ENCODE data around the gene WIPF3.
A peak's percentile ranks its signal among the peaks of the same experiment; 100 is the strongest.

Gene WIPF3

DNA sequence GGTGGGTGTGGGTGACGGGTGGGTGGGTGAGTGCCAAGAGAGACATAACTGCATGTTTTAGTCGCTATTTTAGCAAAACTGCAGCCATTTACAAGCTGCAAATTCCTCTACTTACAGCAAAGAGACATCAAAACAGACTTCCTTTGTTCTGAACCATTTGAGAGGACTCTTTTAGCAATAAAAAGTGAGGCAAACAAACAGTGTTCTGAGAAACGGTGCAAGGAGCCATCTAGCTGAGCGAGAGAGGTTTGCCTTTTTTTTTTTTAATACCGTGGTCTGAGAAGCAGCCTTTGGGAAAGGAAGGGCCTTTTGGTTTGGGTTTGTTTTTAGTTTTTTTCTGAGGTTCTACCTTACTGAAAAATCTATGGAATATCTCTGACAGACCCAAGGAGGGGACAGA, 120.4 kb downstream of the WIPF3 start:
- H3K79me2 ChIP-seq (ENCODE audit: control insufficient read depth, insufficient read depth, low read length, poor library complexity), result no peaks in the 10 kb centered on the region
- H3K14ac ChIP-seq (ENCODE audit: low read length), result no peak overlapping the region
- no peak overlapping the region for H4K12ac ChIP-seq (ENCODE audit: low read depth, low read length)
- peaks cover 37 to 49% of the 10 kb centered on the region in 2 experiments for H3K36me3 ChIP-seq (ENCODE audit: control insufficient read depth in 1 of 2, insufficient read depth in 2 of 2, low read length in 2 of 2)
- H2BK120ac ChIP-seq (ENCODE audit: insufficient read depth, low read length, poor library complexity), result no peak overlapping the region
- WGBS (ENCODE audit: extremely low coverage, insufficient coverage, insufficient read length), result no CpG with 5 or more reads among the region's 5 CpGs
- no peak overlapping the region for H2BK5ac ChIP-seq (ENCODE audit: low read depth, low read length, poor library complexity)
- no peak overlapping the region for H2AFZ ChIP-seq (ENCODE audit: insufficient read depth, low read length, poor library complexity)
- no peak overlapping the region for H4K91ac ChIP-seq (ENCODE audit: low read depth, low read length)
- H3K4me1 ChIP-seq (ENCODE audit: control insufficient read depth in 1 of 2, insufficient read depth in 2 of 2, low read length in 2 of 2), result peaks cover 0 to 3% of the 10 kb centered on the region in 2 experiments
- no peak overlapping the region for H4K8ac ChIP-seq (ENCODE audit: low read depth, low read length)
- no peak for DNase-seq
- no peak overlapping the region for H3K18ac ChIP-seq (ENCODE audit: low read length)
- H3K27me3 ChIP-seq (ENCODE audit: insufficient read depth, low read length), result no peaks in the 10 kb centered on the region
- H3K9ac ChIP-seq (ENCODE audit: low read length), result no peak overlapping the region
- no peak overlapping the region for H3K23ac ChIP-seq (ENCODE audit: low read length)
- H3K27ac ChIP-seq (ENCODE audit: low read depth, low read length), result no peak overlapping the region
- no peak overlapping the region for H3K4me2 ChIP-seq (ENCODE audit: low read length)
- H3K4me3 ChIP-seq (ENCODE audit: low read depth, low read length), result no peak overlapping the region
- H2BK12ac ChIP-seq (ENCODE audit: low read length), result no peak overlapping the region
- H2AK5ac ChIP-seq (ENCODE audit: low read length), result no peak overlapping the region
- no peak overlapping the region for H3K4ac ChIP-seq (ENCODE audit: low read depth, low read length)
- no peaks in the 10 kb centered on the region for H3K79me1 ChIP-seq (ENCODE audit: low read length)
- H3K9me3 ChIP-seq (ENCODE audit: insufficient read depth, low read depth, low read length), result no peaks in the 10 kb centered on the region

DNA sequence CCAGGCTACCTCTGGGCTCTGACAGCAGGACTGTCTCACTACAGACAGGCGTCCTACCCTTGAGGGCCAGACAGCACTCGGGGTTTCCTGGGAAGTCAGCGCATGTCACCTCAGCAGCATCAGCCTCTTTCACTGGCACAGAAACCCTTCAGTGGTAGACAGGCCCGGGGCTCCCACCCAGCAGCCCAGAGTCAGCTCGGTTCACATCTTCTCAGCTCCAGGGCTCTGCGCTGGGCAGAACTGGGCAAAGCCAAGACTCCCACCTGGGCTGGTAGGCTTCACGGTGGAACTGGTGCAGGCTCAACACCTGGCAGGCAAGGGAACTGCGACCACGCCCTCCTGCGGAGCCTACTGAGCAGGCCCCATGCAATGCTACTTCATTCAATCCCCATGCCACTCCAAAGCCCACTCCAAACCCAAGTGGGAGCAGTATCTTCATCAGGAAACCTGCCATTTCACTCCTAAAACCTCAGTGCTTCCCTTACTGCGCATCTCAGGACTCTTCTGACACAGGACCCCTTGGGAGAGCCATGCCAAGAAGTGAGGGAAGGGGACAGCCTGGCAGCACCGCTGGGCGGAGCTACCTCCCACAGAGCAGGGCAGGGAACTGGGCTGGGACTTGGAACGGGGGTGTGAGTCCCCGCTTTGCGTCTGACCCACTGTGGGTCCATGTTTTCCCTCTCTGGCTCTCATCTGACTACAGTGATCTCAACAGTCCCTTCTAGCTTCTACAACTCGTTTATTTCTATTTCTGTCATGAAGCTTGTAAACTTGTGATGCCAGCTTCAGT, 122.9 kb downstream of the WIPF3 start:
- Histone ChIP-seq H3K23ac (ENCODE audit: low read length) (no peak overlapping the region), H4K12ac (ENCODE audit: low read depth, low read length) (no peak overlapping the region), H3K18ac (ENCODE audit: low read length) (no peak overlapping the region), H4K91ac (ENCODE audit: low read depth, low read length) (no peak overlapping the region), H3K4me3 (ENCODE audit: low read depth, low read length) (no peak overlapping the region), H3K36me3 (ENCODE audit: control insufficient read depth in 1 of 2, insufficient read depth in 2 of 2, low read length in 2 of 2) (peaks cover 26 to 32% of the 10 kb centered on the region in 2 experiments), H2BK12ac (ENCODE audit: low read length) (no peak overlapping the region), H2BK120ac (ENCODE audit: insufficient read depth, low read length, poor library complexity) (no peak overlapping the region), H3K79me1 (ENCODE audit: low read length) (no peaks in the 10 kb centered on the region), H3K27ac (ENCODE audit: low read depth, low read length) (no peak overlapping the region), H3K4me2 (ENCODE audit: low read length) (no peak overlapping the region), H2BK5ac (ENCODE audit: low read depth, low read length, poor library complexity) (no peak overlapping the region), H2AK5ac (ENCODE audit: low read length) (no peak overlapping the region), H2AFZ (ENCODE audit: insufficient read depth, low read length, poor library complexity) (no peak overlapping the region), H3K27me3 (ENCODE audit: insufficient read depth, low read length) (no peaks in the 10 kb centered on the region), H3K4me1 (ENCODE audit: control insufficient read depth in 1 of 2, insufficient read depth in 2 of 2, low read length in 2 of 2) (peaks cover 0 to 3% of the 10 kb centered on the region in 2 experiments), H3K14ac (ENCODE audit: low read length) (no peak overlapping the region), H3K9ac (ENCODE audit: low read length) (no peak overlapping the region), H3K79me2 (ENCODE audit: control insufficient read depth, insufficient read depth, low read length, poor library complexity) (no peaks in the 10 kb centered on the region), H4K8ac (ENCODE audit: low read depth, low read length) (no peak overlapping the region), H3K9me3 (ENCODE audit: insufficient read depth, low read depth, low read length) (no peaks in the 10 kb centered on the region), H3K4ac (ENCODE audit: low read depth, low read length) (no peak overlapping the region)
- DNase-seq, result no peak
- WGBS (ENCODE audit: extremely low coverage, insufficient coverage, insufficient read length), result no CpG with 5 or more reads among the region's 17 CpGs

- H3K4me3 ChIP-seq (ENCODE audit: low read depth, low read length), result no peak overlapping the region
- H3K4me2 ChIP-seq (ENCODE audit: low read length), result no peak overlapping the region
- no peak overlapping the region for H3K18ac ChIP-seq (ENCODE audit: low read length)
- no peak overlapping the region for H2BK120ac ChIP-seq (ENCODE audit: insufficient read depth, low read length, poor library complexity)
- H2AK5ac ChIP-seq (ENCODE audit: low read length), result no peak overlapping the region
- H3K4me1 ChIP-seq (ENCODE audit: control insufficient read depth in 1 of 2, insufficient read depth in 2 of 2, low read length in 2 of 2), result no peaks in the 10 kb centered on the region
- no peak overlapping the region for H3K27ac ChIP-seq (ENCODE audit: low read depth, low read length)
- H2AFZ ChIP-seq (ENCODE audit: insufficient read depth, low read length, poor library complexity), result no peak overlapping the region
- no peaks in the 10 kb centered on the region for H3K9me3 ChIP-seq (ENCODE audit: insufficient read depth, low read depth, low read length)
- H3K79me2 ChIP-seq (ENCODE audit: control insufficient read depth, insufficient read depth, low read length, poor library complexity), result no peaks in the 10 kb centered on the region
- no peaks in the 10 kb centered on the region for H3K79me1 ChIP-seq (ENCODE audit: low read length)
- peaks cover 31 to 37% of the 10 kb centered on the region in 2 experiments for H3K36me3 ChIP-seq (ENCODE audit: control insufficient read depth in 1 of 2, insufficient read depth in 2 of 2, low read length in 2 of 2)
- peak in 1 of 2 donors; percentile 13 for DNase-seq
- H3K9ac ChIP-seq (ENCODE audit: low read length), result no peak overlapping the region
- no peak overlapping the region for H4K8ac ChIP-seq (ENCODE audit: low read depth, low read length)
- H4K12ac ChIP-seq (ENCODE audit: low read depth, low read length), result no peak overlapping the region
- H2BK12ac ChIP-seq (ENCODE audit: low read length), result no peak overlapping the region
- H2BK5ac ChIP-seq (ENCODE audit: low read depth, low read length, poor library complexity), result no peak overlapping the region
- no peaks in the 10 kb centered on the region for H3K27me3 ChIP-seq (ENCODE audit: insufficient read depth, low read length)
- no peak overlapping the region for H3K4ac ChIP-seq (ENCODE audit: low read depth, low read length)
- H4K91ac ChIP-seq (ENCODE audit: low read depth, low read length), result no peak overlapping the region
- no peak overlapping the region for H3K23ac ChIP-seq (ENCODE audit: low read length)
- H3K14ac ChIP-seq (ENCODE audit: low read length), result no peak overlapping the region
- WGBS (ENCODE audit: extremely low coverage, insufficient coverage, insufficient read length), result no CpG with 5 or more reads among the region's 2 CpGs
Measured at GRCh38 chr7:29935111-29935510, 128.8 kb downstream of the WIPF3 start.

GRCh38 chr7:29937132-29937531, 130.8 kb downstream of the WIPF3 start:
- H3K4ac ChIP-seq (ENCODE audit: low read depth, low read length), result no peak overlapping the region
- no peak overlapping the region for H4K91ac ChIP-seq (ENCODE audit: low read depth, low read length)
- no peak for DNase-seq
- H3K4me1 ChIP-seq (ENCODE audit: control insufficient read depth in 1 of 2, insufficient read depth in 2 of 2, low read length in 2 of 2), result no peaks in the 10 kb centered on the region
- peaks cover 29 to 40% of the 10 kb centered on the region in 2 experiments for H3K36me3 ChIP-seq (ENCODE audit: control insufficient read depth in 1 of 2, insufficient read depth in 2 of 2, low read length in 2 of 2)
- H2BK12ac ChIP-seq (ENCODE audit: low read length), result no peak overlapping the region
- no peak overlapping the region for H3K27ac ChIP-seq (ENCODE audit: low read depth, low read length)
- H3K9ac ChIP-seq (ENCODE audit: low read length), result no peak overlapping the region
- no peak overlapping the region for H3K14ac ChIP-seq (ENCODE audit: low read length)
- H3K79me2 ChIP-seq (ENCODE audit: control insufficient read depth, insufficient read depth, low read length, poor library complexity), result no peaks in the 10 kb centered on the region
- no peaks in the 10 kb centered on the region for H3K9me3 ChIP-seq (ENCODE audit: insufficient read depth, low read depth, low read length)
- H2BK5ac ChIP-seq (ENCODE audit: low read depth, low read length, poor library complexity), result no peak overlapping the region
- no peaks in the 10 kb centered on the region for H3K79me1 ChIP-seq (ENCODE audit: low read length)
- H3K23ac ChIP-seq (ENCODE audit: low read length), result no peak overlapping the region
- no peak overlapping the region for H4K12ac ChIP-seq (ENCODE audit: low read depth, low read length)
- H2AK5ac ChIP-seq (ENCODE audit: low read length), result no peak overlapping the region
- H3K18ac ChIP-seq (ENCODE audit: low read length), result no peak overlapping the region
- H3K4me3 ChIP-seq (ENCODE audit: low read depth, low read length), result no peak overlapping the region
- H4K8ac ChIP-seq (ENCODE audit: low read depth, low read length), result no peak overlapping the region
- H3K27me3 ChIP-seq (ENCODE audit: insufficient read depth, low read length), result no peaks in the 10 kb centered on the region
- WGBS (ENCODE audit: extremely low coverage, insufficient coverage, insufficient read length), result no CpG with 5 or more reads among the region's 3 CpGs
- no peak overlapping the region for H2AFZ ChIP-seq (ENCODE audit: insufficient read depth, low read length, poor library complexity)
- no peak overlapping the region for H2BK120ac ChIP-seq (ENCODE audit: insufficient read depth, low read length, poor library complexity)
- H3K4me2 ChIP-seq (ENCODE audit: low read length), result no peak overlapping the region
